Esophagus mucosa (tissue), 1 donor: ENCODE data around the gene TTC39B. TPM values are rescaled to one million over a fixed set of nuclear protein-coding genes. Genes with fewer than 3 reads are reported as not detected.

ENCODE experiments used
- ATAC-seq: fragments of 200-7000 bp; cut with Tn5 transposase; one replicate; pipeline ENCODE4 v1.9.1; 2020
- total RNA-seq: library from RNA; stranded (reverse); gene quantifications from one replicate; pipeline ENCODE4 v1.2.4, GENCODE V29; 2023
- donor health status: DM: yes; HTN: yes; CAD: no.

TTC39B gene
- total RNA-seq, 1 donor from 2014 or later = 26.2 TPM

DNA sequence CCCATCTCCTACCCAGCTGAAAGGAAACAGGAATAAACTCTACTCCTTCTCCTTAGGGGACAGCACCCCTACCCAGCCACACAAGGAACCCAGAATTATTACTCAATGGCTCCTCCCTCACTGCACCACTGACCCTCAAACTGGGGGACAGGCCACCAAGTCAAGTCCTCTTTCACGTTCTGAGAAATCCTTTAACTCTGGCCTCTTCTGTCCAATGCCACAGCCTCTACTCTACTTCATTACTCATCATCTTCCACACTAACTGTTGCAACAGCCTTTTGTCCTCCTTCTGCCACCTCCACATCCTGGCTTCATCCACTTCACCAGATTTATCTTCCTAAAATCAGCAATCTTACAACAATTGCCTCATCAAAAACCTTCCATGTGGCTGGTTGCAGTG, 6.8 kb downstream of the TTC39B start:
- ATAC-seq = no peak

DNA sequence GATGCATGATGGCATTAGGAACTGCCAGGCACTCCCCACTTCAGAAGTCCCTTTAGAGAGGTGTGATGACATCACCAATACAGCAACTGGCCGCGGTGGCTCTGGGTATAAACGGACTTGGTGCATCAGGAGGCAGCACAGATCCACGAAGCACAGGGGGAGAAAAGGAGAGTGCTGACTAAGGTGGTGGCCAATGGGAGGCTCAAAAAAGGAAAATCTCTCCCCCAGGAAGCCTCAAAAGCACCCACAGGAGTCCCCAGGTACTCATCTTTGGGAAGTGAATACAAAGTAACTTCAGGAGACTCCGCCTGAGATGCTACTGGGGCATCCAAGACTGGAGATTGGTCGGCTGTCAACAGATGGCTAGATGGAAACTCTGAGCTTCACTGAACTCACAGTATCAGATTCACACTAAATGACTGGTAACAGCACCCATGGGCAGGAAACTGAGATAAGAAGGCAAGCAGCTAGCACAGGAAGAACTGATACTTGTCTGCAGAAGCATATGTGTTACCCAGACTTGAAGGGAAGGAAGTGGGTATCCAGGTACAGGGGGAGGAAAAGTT, 7.6 kb downstream of the TTC39B start:
- ATAC-seq = no peak

DNA sequence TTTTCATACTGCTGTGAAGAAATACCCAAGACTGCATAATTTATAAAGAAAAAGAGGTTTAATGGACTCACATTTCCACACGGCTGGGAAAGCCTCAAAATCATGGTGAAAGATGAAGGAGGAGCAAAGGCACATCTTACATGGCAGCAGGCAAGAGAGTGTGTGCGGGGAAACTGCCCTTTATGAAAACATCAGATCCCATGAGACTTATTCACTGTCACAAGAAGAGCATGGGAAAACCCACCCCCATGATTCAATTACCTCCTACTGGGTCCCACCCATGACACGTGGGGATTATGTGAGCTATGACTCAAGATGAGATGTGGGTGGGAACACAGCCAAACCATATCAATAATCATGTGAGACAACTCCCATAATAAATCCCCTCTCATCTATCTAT, 8.7 kb downstream of the TTC39B start:
- ATAC-seq = no peak

DNA sequence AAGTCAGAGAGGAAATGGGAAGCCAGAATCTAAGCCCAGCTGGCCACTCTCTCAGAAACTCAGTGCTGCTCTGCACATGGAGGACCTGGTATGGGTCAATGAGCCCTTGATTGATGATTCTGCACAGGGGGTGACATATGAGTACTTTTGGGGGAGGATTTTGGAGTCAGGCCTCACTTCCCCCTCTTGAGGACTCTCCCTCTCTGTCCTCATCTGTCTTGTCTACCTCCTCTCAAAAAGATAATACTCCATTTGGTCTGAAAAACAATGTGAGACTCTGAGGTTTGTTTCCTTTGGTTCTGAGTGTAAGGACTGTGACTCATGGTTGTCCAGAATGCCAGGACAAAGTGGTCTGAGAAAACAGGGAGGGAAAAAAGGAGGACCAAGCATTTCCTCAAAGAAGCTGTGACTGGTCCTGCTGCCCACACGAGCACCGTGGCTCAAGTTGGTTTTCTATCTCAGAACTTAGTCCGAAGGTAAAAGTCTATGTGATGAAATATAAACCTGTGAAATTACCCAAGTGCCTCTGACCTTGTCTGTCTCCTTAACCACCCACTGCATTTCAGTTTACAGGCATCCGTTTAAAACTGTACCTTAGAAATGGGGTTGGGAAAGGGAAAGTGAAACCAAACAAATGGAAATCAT, 11.1 kb downstream of the TTC39B start:
- no peak for ATAC-seq

DNA sequence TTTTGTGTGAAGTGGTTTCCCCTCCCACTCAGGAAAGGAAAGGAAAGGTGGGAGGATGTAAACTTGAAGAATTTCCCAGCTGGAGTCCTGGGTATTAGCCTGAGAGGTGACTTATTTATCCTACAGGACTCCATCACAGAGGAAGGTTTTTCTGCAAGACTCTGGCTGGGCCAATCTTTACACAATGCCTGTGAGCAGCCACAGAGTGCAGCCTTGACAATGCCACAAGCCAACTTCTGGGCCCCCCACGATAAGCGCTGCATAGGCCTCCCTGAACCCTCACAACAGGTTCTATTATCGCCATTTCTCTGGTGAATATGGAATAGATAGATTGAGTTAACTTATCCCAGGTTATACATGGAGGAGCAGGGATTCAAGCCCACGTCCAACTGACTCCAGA, 12.4 kb downstream of the TTC39B start:
- ATAC-seq = no peak

DNA sequence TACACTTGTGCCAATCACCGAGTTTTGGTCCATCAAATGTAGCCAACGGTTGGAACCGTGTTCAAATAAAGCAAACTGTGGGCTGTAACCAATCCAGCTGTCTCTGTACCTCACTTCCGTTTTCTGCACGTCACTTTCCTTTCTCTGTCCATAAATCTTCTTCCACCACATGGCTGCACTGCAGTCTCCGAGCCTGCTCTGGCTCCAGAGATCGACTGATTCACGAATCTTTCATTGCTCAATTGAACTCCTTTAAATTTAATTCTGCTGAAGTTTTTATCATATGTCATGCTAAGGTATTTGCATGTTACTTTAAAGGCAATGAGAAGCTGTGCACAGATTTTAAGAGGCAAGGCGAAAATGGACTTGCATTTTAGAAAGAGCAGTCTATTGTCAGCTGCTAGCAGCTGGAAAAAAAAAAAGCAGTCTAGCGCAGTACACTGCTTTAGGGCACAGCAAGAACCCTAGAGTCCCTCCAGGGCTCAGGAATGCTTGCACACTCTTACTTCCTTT, 13.2 kb downstream of the TTC39B start:
- no peak for ATAC-seq

DNA sequence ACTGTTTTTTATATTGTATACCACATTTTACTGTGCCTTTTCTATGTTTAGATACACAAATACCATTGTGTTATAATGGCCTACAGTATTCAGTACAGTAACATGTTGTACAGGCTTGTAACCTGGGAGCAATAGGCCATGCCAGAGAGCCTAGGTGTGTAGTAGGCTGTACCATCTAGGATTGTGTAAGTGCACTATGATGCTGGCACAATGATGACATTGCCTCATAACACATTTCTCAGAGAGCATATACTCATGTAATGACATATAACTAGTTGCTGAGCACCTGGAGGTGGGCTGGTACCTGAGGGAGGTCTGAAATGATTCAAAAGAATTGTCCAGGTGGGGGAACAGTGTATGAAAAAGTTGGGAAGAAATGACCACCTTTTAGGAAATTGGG, 13.9 kb downstream of the TTC39B start:
- peak; percentile 78 for ATAC-seq

DNA sequence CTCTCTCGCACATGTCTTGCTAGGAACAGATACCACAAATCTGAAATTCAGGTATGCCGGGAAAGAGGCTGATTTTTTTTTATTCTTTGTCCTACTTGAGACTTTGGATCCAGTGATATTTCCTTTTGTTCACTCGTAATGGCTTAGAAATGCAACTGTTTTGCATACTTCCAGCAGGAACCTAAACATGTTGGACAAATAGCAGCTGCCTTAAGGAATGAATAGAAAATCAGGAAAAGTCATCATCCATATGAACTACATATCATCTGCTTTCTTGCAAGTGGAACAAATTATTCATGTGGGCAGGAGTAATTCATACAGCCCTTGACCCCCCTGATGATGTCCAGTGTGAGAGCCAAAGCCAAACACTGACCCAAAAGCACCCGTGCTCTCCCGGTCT, 17.4 kb downstream of the TTC39B start:
- no peak for ATAC-seq

DNA sequence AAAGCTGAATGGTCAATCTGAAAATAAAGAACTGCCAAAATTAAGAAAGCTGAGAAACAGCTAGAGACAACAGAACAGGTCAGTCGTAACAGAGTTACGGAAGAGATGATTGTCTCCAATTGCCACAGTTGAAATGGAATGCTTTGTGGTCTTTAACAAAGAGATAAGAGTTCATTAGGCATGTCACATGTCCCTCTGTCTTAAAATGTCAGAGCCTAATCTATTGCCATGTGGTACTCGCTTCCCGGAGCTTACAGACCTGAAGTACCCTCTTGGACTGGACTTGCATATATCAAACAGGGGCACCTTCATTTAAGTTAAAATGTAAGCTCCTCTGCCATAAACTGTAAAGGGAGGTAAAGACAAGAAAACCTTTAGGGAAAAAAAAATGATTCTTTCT, 19.7 kb downstream of the TTC39B start:
- ATAC-seq = no peak

DNA sequence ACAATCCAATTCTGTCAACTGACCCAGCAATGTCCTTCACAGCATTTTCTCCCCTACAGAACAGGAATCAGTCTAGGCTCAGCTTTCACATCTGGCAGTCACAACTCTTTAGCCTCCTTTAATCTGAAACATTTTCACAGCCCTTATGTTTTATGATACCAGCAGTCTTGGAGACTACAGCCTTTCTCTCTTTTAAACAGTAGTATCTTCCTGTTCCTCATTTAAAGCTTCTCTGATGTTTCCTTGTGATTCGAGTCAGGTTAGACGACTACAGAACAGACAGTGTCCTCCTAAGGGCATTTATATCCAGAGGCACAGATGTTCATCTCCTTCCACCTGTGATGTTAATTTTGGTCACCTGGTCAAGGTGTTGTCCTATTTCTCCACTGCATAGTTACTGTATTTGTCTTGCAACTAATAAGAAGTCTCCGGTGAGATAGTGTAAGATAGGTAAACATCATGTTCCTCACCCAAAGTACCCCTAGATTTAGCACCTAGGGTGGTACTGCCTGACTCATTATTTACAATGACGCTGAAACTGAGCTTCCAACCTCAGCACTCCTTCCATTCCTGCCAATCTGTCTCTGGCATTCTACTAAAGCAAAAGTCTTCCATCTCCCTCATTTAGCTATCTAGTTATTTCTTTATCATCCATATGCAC, 20.7 kb downstream of the TTC39B start:
- no peak for ATAC-seq

DNA sequence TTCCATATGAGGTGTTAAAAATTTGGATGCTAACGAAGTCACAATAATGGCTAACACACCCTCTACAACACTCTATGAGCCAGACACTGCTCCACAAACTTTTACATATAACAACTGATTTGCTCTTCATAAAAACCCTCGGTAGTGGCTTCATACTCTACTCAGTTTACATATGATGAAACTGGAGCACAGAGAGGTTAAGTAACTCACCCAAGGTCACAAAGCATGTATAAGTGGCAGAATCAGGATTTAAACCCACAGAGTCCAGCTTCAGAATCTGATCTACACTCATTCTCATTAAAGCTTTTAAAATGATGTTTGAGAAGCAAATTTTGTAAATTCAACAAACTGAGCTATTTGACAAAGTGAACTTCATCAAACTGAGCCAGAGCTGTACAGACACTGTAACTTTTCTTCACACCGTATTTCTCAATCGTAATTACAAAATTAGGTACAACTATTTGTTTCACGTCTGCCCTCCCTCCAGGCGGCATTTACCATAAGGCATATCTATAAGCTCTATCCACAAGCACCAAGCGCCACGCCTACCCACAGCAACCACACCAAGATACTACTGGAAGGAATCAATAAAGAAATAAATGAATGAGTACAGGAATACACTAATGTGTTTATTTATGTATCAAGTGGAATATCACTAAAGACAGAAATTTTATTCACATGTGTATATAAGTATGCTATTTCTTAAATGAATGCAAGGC, 24.3 kb downstream of the TTC39B start:
- ATAC-seq = no peak

DNA sequence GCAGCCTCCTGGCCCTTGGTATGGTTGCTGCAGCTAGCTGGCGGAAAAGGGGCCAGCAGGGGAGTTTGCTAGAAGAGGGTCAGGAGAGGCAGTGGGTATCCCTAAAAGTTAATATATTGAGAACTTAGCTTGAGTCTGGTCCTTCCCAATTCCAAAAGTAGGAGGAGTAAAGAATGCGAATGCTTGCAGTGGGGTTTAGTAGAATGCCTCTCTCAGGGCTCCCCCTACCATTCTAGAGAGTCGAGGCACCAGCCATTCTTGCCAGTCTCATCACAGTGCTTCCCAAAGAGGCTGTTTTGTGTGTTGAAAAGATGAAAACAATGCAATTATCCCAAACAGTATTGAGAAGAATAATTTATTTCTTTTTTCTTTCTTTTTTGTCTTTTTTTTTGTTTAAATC, 26.4 kb downstream of the TTC39B start:
- ATAC-seq = no peak

DNA sequence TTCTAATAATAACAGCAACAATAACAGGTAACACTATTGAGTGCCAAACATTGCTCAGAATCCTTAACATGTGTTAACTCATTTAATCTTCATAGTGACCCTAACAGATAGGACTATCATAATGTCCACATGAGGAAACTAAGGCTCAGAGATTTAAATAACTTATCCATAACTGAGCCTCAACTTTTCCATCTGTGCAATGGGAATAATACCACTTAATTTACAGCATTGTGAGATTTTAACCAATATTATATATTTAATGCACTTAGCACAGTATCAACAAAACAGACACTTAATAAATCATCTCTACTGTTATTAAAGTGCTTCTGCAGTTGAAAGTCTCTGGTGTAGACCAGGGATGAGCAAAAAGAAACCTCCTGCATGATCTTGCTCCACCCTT, 28.2 kb downstream of the TTC39B start:
- ATAC-seq = no peak

DNA sequence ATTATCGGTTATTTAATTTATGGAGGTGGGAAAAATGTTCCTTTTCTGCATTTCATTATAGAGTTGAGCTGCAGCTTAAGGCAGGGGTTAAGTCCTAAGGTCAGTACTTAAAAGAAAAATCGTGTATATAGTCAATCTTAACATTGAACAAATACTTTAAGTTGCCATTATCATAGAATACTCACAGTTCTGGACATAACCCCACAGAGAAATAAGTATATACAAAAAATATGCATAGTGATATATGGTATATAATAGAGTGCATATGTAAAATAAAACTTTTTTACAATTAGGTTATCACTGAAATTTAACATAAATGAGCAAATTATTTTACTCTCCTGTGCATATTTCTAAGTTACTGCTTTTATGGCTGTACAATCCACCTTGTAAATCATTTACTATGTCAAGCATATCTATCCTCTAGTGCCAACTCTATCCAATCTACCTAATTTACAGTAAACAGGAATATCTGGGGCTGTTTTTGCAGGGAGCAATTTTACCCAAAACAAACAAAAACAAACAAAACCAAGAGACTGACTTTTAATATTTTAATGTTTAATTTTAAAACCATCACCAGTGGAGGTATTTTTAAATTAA, 28.8 kb downstream of the TTC39B start:
- ATAC-seq = no peak

DNA sequence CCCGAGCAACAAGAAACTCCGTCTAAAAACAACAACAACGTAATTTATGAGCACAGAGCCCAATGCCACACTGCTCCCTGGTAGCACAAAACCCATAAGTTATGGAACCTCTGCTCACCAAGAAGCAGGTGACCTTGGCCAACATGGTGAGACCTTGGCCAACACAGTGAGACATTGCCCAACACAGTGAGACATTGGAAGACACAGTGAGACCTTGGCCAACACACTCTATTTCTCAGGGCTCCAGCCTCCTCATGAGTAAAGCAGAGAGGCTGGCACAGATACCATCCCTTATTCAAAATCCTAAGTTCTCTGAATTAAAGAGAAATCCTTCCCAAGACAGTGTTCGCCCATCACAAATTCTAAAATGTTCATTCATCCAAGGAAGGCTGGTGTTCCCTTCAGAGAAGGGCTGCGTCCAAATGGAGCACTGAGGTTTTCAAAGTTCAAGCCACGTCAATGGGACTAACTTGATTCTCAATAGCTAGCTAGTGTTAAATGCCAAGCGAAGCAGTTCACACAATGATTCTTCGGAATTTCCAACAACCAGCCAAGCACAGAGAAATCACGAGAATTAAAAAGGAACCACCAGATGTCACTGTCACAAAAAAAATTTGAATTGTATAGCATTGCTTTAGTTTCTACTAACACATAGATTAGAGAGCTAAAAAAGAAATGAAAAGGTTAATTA, 29.5 kb downstream of the TTC39B start:
- no peak for ATAC-seq

DNA sequence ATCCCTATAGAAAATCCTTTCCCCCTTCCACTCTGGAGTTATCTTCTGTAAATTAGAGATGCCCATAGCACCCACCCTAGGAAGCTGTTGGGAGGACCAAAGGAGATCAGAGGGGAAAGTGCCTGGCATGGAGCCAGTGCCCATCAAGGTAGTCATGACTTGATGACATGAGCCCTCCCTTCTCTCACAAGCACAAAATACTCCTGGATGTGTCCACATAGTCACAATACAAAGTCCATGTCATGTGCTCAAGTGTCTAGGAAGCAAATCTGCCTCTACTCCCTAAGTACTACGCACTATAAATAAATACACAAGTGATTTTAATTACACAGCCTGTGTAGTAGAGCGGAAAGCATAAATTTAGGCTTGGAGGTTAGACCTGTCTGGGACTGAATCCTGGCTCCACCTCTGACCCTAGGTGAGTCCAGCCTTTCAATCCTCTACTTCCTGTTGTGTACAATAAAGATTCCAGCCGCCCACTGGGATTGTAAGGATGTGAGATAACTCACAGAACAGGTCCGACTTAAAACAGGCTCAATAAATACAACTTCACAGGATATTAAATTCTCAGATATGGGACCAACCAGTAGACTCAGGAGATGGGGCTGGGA, 30.6 kb downstream of the TTC39B start:
- peak; percentile 75 for ATAC-seq

DNA sequence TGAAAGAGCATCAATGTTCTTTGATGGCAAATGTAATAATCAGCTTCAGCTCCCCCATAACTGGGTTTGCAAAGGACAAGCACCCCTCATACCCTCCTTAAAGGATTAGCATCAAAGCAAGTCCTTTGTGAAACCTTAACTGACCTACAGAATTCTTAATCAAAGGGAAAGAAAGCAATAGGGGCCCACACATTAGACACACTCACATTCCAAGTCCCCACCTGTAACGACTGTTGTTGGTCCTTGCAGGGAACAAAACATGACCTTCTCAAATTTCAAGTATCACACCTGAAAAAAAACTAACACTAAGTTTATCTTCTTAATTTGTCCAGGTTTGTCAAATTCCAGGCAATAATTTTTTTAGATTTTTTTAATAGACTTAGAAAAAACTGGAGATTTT, 32.6 kb downstream of the TTC39B start:
- ATAC-seq = no peak

DNA sequence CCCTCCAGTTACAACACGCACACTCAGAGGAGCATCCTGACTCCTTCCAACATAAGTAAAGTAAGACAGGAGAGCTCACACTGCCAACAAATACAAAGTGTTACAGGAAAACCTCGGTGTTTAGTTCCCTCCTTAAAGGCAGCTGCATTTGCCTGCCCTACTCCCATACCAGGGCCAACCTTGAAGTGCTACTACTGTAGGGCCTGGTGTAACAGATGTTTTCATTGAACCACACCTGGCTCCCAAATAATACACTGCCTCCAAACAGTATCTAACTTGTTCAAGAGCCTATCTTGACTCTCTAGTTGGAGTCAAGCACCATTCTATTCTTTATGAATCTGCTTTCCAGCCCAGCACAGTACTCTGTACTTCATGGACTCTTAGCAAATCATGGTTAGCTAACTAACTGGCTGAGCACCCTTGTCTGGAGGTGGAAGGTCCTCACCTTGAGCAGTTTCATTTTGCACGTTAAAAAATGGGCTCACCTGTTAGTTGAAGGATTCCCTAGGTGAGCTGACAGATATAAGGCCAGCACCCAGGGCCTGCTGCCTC, 34.6 kb downstream of the TTC39B start:
- ATAC-seq = no peak

DNA sequence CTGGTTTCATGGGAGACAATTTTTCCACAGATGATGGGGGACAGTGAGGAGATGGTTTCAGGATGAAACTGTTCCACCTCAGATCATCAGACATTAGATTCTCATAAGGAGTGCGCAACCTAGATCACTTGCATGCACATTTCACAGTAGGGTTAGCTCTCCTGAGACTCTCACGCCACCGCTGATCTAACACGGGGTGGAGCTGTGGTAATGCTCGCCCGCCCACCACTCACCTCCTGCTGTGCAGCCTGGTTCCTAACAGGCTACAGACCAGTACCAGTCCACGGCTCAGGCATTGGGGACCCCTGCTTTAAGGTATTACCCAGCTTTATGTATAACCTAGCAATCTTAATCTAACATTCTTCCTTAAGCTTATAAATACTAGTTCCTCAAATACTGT, 35.6 kb downstream of the TTC39B start:
- no peak for ATAC-seq

DNA sequence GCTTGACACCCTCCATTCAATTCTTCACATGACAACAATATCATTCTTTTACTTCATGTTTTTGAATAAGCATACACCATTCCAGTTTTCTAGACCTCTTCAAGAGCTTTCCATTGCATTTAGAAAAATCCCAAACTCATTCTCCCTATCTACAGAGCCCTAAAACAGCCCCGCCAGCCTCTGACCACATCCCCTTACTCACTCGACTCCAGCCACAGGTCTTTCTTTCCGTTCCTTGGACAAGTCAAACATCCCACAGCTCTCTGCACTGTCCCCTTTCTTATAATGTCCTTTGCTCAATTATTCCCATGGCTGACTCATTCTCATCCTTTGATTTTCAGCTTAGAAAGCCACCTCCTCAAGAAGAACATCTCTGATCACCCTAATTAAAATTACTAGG, 38.2 kb downstream of the TTC39B start:
- no peak for ATAC-seq

DNA sequence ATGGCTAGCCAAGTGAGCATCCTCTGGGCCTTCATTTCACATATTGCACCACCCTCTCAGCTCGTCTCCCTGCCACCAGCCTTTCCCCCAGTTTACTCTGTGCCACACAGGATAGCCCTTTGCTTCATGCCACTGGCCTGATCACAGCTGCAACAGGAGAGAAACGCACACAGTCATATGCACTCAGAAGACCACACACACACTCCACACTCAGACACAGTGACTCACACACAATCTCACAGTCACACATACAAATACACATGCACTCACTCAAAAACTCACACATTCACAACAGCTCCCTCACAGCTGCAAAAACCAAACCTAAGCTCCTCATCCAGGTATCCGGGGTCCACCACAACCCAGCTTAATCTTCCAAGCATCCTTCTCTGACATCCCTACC, 38.7 kb downstream of the TTC39B start:
- ATAC-seq = no peak

DNA sequence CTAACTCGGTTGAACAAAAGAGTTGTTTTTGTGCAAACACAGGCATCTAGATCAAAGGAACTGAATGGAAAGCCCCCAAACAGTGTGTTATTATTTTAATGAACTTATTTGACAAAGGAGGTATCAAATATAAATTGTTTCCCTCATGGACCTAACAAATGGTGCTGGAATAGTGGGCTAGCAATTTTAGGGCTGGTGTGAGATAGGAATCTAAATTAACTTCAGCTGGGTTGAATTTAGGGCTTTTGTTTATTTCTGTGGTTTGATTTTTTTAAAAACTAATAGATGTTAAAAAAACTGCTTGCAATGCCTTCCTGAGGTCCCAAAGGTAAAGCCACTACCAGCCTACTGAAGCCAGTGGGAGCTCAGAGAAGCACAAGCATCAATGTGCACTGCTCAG, 42.1 kb downstream of the TTC39B start:
- no peak for ATAC-seq
